Heart right ventricle (tissue), 16 donors: ENCODE results near the gene SYTL3. TPM values are rescaled to one million over a fixed set of nuclear protein-coding genes. Genes with fewer than 3 reads are reported as not detected.
"Not testable (repeated sequence)": the region's sequence is repeated elsewhere in the genome, so short reads cannot be mapped to it uniquely, and the experiment has no call there.

Experiments
- ATAC-seq, 8 donors: fragments of 200-7000 bp; cut with Tn5 transposase; one replicate each; pipeline ENCODE4 v1.9.1; 2020; ENCODE audit warnings: mild to moderate bottlenecking in 8 of 8, moderate library complexity in 8 of 8, moderate number of reproducible peaks in 1 of 8
- DNase-seq, 2 donors: peaks; one replicate each; pipeline ENCODE4 v3.0.0-alpha.2; 2020
- H3K27ac ChIP-seq, 10 donors: fragments of 200-600 bp; sonication (generic) in 2 of 10; one replicate each; pipeline versions ENCODE4 v1.5.0 to v1.8.0; 2020 to 2022; ENCODE audit warnings: mild to moderate bottlenecking in 3 of 10
- H3K27me3 ChIP-seq, 7 donors: fragments of 200-600 bp; one replicate each; pipeline ENCODE4 v1.8.0; 2021 to 2022; ENCODE audit warnings: mild to moderate bottlenecking in 2 of 7
- H3K36me3 ChIP-seq, 9 donors: fragments of 200-600 bp; sonication (generic) in 1 of 9; one replicate each; pipeline versions ENCODE4 v1.5.0 to v1.8.0; 2020 to 2022; ENCODE audit warnings: mild to moderate bottlenecking in 2 of 9
- H3K4me1 ChIP-seq, 9 donors: fragments of 200-600 bp; sonication (generic) in 1 of 9; one replicate each; pipeline versions ENCODE4 v1.5.0 to v1.8.0; 2020 to 2022; ENCODE audit warnings: mild to moderate bottlenecking in 4 of 9
- H3K4me3 ChIP-seq, 10 donors: fragments of 200-600 bp; sonication (generic) in 2 of 10; one replicate each; pipeline versions ENCODE4 v1.5.0 to v1.8.0; 2020 to 2022; ENCODE audit warnings: mild to moderate bottlenecking in 7 of 10, moderate library complexity in 2 of 10
- H3K9me3 ChIP-seq, 11 donors: fragments of 200-600 bp in 10 of 11; sonication (generic) in 2 of 11; one replicate each; pipeline versions ENCODE4 v1.5.0 to v1.8.0; 2013 to 2022; ENCODE audit warnings: mild to moderate bottlenecking in 2 of 11, control low read depth in 1 of 11, moderate library complexity in 1 of 11
- CTCF ChIP-seq, 9 donors: fragments of 200-600 bp; sonication (generic) in 2 of 9; IDR thresholded peaks; one replicate each; pipeline versions ENCODE4 v1.5.0 to v1.8.0; 2021 to 2022; ENCODE audit warnings: antibody characterized with exemption in 9 of 9, mild to moderate bottlenecking in 5 of 9, moderate library complexity in 1 of 9
- WGBS, 2 donors: extraction: QIAGEN DNeasy Blood & Tissue Kit; methylation state at CpG; one replicate each; pipeline ENCODE4 v1.1.7; 2013; ENCODE audit warnings: inconsistent platforms in 1 of 2; 5-methylcytosine and 5-hydroxymethylcytosine counted together
- intact Hi-C, 10 donors: fragments of 100-400 bp; cut with DNase I; formaldehyde crosslinking; loops; one replicate each; pipeline versions ENCODE4 v1.11.1 to v1.14.2; 2022
- polyA plus RNA-seq, 2 donors: library from polyadenylated mRNA; stranded (reverse); fragments of 200-250 nt; gene quantifications; one replicate each; pipeline ENCODE4 v1.2.3, GENCODE V29; 2013
- total RNA-seq, 10 donors: library from RNA; stranded (reverse); fragmentation: NEBNext Ultra II Directional in 3 of 10; extraction: Animal tissue kit (Norgen Biotek cat#: 25700) in 3 of 10; gene quantifications; one replicate each; pipeline versions ENCODE4 v1.2.1 to v1.2.4, GENCODE V29; 2021 to 2023
- donor health status: Arrhythmogenic right ventricular cardiomyopathy.
- donor health status: ischemic (EF 13 %, LVEDD 7.1; RV severe dilation, severe dysfunction).
- donor health status: healthy with polysubstance abuse.
- donor health status: DM: no; HTN: yes; CAD: no.
- donor health status: DM: no; HTN: no; CAD: no.
- donor health status: ischemic (EF 25% LVEDD 6.9; RV normal size, moderate dysfunction).
- donor health status: ischemic (EF 25% LVEDD 5.7; RV mildly dilated, moderate dysfunction).
- donor health status: healthy.
- donor health status: DM: yes; HTN: yes; CAD: no.
- donor health status: Ischemic cardiomyopathy.
- donor health status: ischemic (EF 35%, LVEDD 5.7; RV mildly dilated, moderate dysfunction).
- donor health status: nonischemic (EF 11% LVEDD 7.7; RV severe dilation, severe dysfunction).
- donor health status: DM: yes; HTN: yes; CAD: no.
- donor health status: PGD.
- donor health status: ischemic (EF 29% LVEDD 5.4; RV normal size, mild dysfunction).
- donor health status: nonischemic (EF 23%, LVEDD 6.1; RV moderate dilation, normal function).

SYTL3 gene
- total and polyA plus RNA-seq, 12 donors, result 3.6 to 11.9 (median 8.1) TPM

- DNase-seq (peak in 1 of 2 donors; percentile 65), ATAC-seq (peak in 4 of 8 donors; percentile 53 to 70 (median 66))
- Histone ChIP-seq H3K27me3 (no peaks in the 10 kb centered on the region), H3K9me3 (no peaks in the 10 kb centered on the region), H3K4me3 (no peak overlapping the region), H3K36me3 (peaks cover 0 to 89% (median 9%) of the 10 kb centered on the region in 9 donors), H3K4me1 (peaks cover 0 to 18% (median 8%) of the 10 kb centered on the region in 9 donors), H3K27ac (no peak overlapping the region)
- intact Hi-C loops, result loop anchor here in 8 of 10 donors (2.0 to 10.0 kb wide), 5 partner anchors 383 to 391 kb away; no protein-coding TSS in a partner anchor
- peak; percentile 46 to 81 (median 73) for TF ChIP-seq CTCF (IDR thresholded peaks at IDR 0.05)
- WGBS, 2 donors, result 41 to 44% methylated on average over 13 of the region's 13 CpGs
These were observed 44.5 kb upstream of the SYTL3 start for GRCh38 chr6:158605266-158605878.

GRCh38 chr6:158606011-158606410, 43.8 kb upstream of the SYTL3 start:
- not testable (repeated sequence) for H3K27ac ChIP-seq, H3K4me3 ChIP-seq, DNase-seq, H3K9me3 ChIP-seq, H3K27me3 ChIP-seq, ATAC-seq
- H3K36me3 ChIP-seq, result peaks cover 0 to 89% (median 9%) of the 10 kb centered on the region in 9 donors
- intact Hi-C loops, result loop anchor here in 5 of 10 donors (5.0 to 10.0 kb wide), 3 partner anchors 384 to 391 kb away; no protein-coding TSS in a partner anchor
- peaks cover 0 to 24% (median 10%) of the 10 kb centered on the region in 9 donors for H3K4me1 ChIP-seq
- 86 to 99% methylated on average over 15 of the region's 15 CpGs for WGBS, 2 donors

GRCh38 chr6:158606935-158607334, 42.9 kb upstream of the SYTL3 start:
- Histone ChIP-seq H3K27ac (no peak overlapping the region), H3K9me3 (no peaks in the 10 kb centered on the region), H3K36me3 (peaks cover 0 to 90% (median 9%) of the 10 kb centered on the region in 9 donors), H3K4me3 (no peak overlapping the region), H3K27me3 (no peaks in the 10 kb centered on the region), H3K4me1 (peaks cover under 1 to 33% (median 18%) of the 10 kb centered on the region in 9 donors)
- TF ChIP-seq CTCF (IDR thresholded peaks at IDR 0.05), result no peak
- DNase-seq, result no peak
- WGBS, 2 donors, result 98 to 99% methylated on average over 7 of the region's 7 CpGs
- ATAC-seq, result no peak
- intact Hi-C loops, result loop anchor here in 5 of 10 donors (5.0 to 10.0 kb wide), 3 partner anchors 385 to 392 kb away; no protein-coding TSS in a partner anchor

GRCh38 chr6:158607411-158608170, 42.3 kb upstream of the SYTL3 start:
- peaks cover 0 to 90% (median 9%) of the 10 kb centered on the region in 9 donors for H3K36me3 ChIP-seq
- DNase-seq (no peak), ATAC-seq (peak in 3 of 8 donors; percentile 21 to 36 (median 25))
- H3K9me3 ChIP-seq, result no peaks in the 10 kb centered on the region
- 89 to 90% methylated on average over 14 of the region's 14 CpGs for WGBS, 2 donors
- H3K4me3 ChIP-seq, result no peak overlapping the region
- intact Hi-C loops, result loop anchor here in 5 of 10 donors (5.0 to 10.0 kb wide), 3 partner anchors 385 to 393 kb away; no protein-coding TSS in a partner anchor
- peaks cover 3 to 36% (median 20%) of the 10 kb centered on the region in 9 donors for H3K4me1 ChIP-seq
- no peaks in the 10 kb centered on the region for H3K27me3 ChIP-seq
- peak overlapping the region in 3 of 10 donors; percentile 33 to 60 (median 44) for H3K27ac ChIP-seq
- TF ChIP-seq CTCF (IDR thresholded peaks at IDR 0.05), result no peak
